Head of caudate nucleus (tissue), 42 donors: ENCODE data around the gene PRDM5.
A peak's percentile ranks its signal among the peaks of the same experiment; 100 is the strongest.

ENCODE experiments used
- DNase-seq, 42 donors: peaks; one replicate each; pipeline versions ENCODE4 v3.0.0 to v3.0.0-alpha.2; 2020 to 2021; ENCODE audit warnings: mixed read lengths in 7 of 42
- intact Hi-C: fragments of 100-400 bp; cut with DNase I; formaldehyde crosslinking; loops from one replicate; pipeline ENCODE4 v1.15.0; 2022

The PRDM5 gene

GRCh38 chr4:120922381-120923206 lies at the start of gene PRDM5:
Gene PRDM5 (minus strand): TSS chr4:120922726. CDS start chr4:120922608, 118 bp downstream.
- peak in 40 of 42 donors; percentile 5 to 65 (median 37) for DNase-seq
- intact Hi-C loops = no loop called here

- no peak for DNase-seq
- intact Hi-C loops = no loop called here
Observed at GRCh38 chr4:120971884-120972283, 49.4 kb upstream of the PRDM5 start.

GRCh38 chr4:120965938-120966337 lies 43.4 kb upstream of the PRDM5 start:
- intact Hi-C loops = no loop called here

GRCh38 chr4:120964596-120964995 lies 42.1 kb upstream of the PRDM5 start:
- DNase-seq = no peak
- intact Hi-C loops = no loop called here

More at GRCh38 chr4:120965938-120966337, 43.4 kb upstream of the PRDM5 start:
- no peak for DNase-seq

GRCh38 chr4:120963449-120963848 lies 40.9 kb upstream of the PRDM5 start:
- intact Hi-C loops = no loop called here
- DNase-seq = no peak

GRCh38 chr4:120960656-120961267 lies 38.2 kb upstream of the PRDM5 start:
- DNase-seq = no peak
- intact Hi-C loops = no loop called here

- DNase-seq = no peak
- intact Hi-C loops = no loop called here
Observed at GRCh38 chr4:120948382-120948781, 25.9 kb upstream of the PRDM5 start.

- DNase-seq = no peak
- intact Hi-C loops = no loop called here
Observed at GRCh38 chr4:120942776-120943175, 20.2 kb upstream of the PRDM5 start.

- intact Hi-C loops = no loop called here
- DNase-seq = no peak
Observed at GRCh38 chr4:120940547-120940946, 18.0 kb upstream of the PRDM5 start.

GRCh38 chr4:120939693-120940092 lies 17.2 kb upstream of the PRDM5 start:
- intact Hi-C loops = no loop called here
- no peak for DNase-seq

- intact Hi-C loops = no loop called here
- DNase-seq = no peak
Observed at GRCh38 chr4:120929847-120930246, 7.3 kb upstream of the PRDM5 start.

GRCh38 chr4:120927801-120928409 lies 5.4 kb upstream of the PRDM5 start:
- intact Hi-C loops = no loop called here
- DNase-seq = no peak

- no peak for DNase-seq
- intact Hi-C loops = no loop called here
Observed at GRCh38 chr4:120926358-120927025, 4.0 kb upstream of the PRDM5 start.

- no peak for DNase-seq
- intact Hi-C loops = no loop called here
Observed at GRCh38 chr4:120924931-120925330, 2.4 kb upstream of the PRDM5 start.

- no peak for DNase-seq
- intact Hi-C loops = no loop called here
Observed at GRCh38 chr4:120923207-120923522, 639 bp upstream of the PRDM5 start.

- intact Hi-C loops = no loop called here
- peak; percentile 17 to 88 (median 71) for DNase-seq
Observed at GRCh38 chr4:120921456-120922380, 808 bp downstream of the PRDM5 start.

- DNase-seq = no peak
- intact Hi-C loops = no loop called here
Observed at GRCh38 chr4:120920666-120921065, 1.9 kb downstream of the PRDM5 start.

GRCh38 chr4:120919358-120919757 lies 3.2 kb downstream of the PRDM5 start:
- intact Hi-C loops = no loop called here
- DNase-seq = no peak

- DNase-seq = peak in 20 of 42 donors; percentile 2 to 46 (median 24)
- intact Hi-C loops = no loop called here
Observed at GRCh38 chr4:120918788-120919187, 3.7 kb downstream of the PRDM5 start.
